GM19467 (cell line): ENCODE data around the gene POLR1F.
"Not testable (repeated sequence)": the region's sequence is repeated elsewhere in the genome, so short reads cannot be mapped to it uniquely, and the experiment has no call there.

ENCODE experiments used
- ATAC-seq: cut with Tn5 transposase; IDR thresholded peaks from one replicate; pipeline ENCODE4 v1.9.1; 2021; ENCODE audit warnings: mild to moderate bottlenecking, moderate library complexity; ENCODE audit not compliant: unreplicated experiment

The POLR1F gene

DNA sequence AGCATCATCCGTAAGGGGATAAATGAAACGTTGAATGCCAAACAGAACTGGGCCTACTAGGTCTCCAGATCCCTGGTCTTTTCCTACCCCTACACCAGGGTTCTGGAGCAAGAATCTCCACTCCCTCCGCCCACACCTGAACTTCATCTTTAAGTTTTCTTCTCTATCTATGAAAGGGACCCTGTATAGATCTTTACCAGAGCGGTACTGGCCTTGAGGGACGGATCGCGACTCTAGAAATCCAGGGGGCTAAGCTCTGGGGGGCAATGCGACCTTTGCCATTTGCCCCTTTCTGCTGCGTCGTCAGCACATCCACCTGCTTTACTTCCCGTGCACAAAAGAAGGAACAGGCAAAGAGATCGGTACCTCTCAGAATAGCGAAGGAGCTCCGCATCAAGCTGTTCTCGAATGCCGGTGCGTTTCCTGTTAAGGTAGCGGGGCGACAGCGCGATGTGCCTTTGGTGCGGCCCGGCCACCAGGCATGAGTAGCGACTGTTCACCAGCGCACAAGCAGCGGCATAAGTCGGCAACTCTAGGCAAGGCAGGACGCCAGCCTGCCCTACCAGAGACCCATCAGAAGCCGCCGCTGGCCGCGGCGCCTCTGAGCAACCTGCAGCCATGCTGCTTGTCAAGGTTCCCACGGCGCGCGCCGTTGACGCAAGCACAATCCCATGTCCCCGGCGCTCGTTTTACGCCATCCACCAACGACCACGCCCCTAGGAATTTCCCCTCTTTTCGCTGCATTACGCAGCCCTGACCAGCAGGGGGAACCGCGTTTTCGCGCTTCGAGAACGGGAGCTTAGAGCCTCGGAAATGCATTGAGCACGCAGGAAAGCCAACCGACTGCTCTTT lies at the start of gene POLR1F:
Gene POLR1F, minus strand, starts transcription at position 641 of the 852 bp plus-strand sequence. Its CDS starts 21 bp downstream, at position 620.
- peak; percentile 97 for ATAC-seq

GRCh38 chr7:19754521-19755116 lies 45.8 kb upstream of the POLR1F start:
- no peak for ATAC-seq

GRCh38 chr7:19752020-19752419 lies 43.2 kb upstream of the POLR1F start:
- no peak for ATAC-seq

DNA sequence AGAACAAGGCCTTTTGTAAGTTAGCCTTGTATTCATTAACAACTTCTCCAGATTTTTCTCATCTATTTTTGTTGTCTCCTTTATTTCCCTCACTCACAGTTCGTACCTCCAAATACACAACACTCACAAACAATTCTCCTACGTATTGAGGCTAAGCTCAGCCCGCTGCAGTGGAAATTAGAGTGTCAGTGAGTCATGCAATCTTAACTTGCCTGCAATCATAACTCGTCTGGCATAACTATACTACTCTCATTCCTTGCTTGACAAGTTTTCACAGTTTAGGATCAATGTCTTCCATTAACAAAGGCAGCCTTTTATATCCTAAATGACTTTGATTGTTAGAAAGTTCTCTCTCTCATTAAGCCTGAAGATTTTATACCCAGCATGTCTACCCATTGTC lies 40.8 kb upstream of the POLR1F start:
- ATAC-seq = no peak

GRCh38 chr7:19747740-19748339 lies 39.0 kb upstream of the POLR1F start:
- peak; percentile 39 for ATAC-seq

DNA sequence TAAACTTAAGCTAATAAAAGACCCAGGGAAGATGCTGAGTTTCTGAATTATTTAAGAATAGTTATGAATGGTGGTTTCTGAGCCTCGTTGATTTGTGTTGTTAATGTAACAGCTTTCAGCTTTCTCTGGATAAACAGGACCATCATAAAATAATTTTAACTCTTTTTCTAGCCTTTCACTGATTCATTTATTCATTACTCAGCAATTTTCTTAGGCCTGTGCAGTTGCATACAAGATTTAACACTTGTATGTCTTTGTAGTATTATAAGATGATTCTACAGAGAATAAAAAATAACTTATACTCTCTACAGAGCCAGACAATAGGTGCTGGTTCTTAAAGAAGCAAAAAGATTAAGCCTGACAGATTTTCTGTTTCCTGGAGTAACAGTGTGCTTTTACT lies 35.2 kb upstream of the POLR1F start:
- no peak for ATAC-seq

DNA sequence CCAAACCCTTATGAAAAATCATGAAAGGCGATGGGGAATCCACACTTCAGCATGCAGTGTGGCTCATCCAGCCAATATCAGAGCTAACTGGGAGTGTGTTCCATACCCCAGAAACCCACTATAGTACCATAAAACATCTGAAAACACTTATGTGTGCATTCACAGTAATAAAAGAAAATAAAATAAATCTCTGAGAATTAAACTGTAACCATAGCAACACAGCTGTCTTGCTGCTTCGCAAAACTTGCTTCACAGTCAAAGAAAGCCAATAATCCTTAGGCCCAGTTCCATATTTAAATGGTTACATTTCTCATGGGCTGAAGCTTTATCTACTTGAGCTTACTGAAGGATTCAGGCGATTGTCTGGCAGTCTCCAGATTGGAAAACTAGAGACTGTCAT lies 19.9 kb upstream of the POLR1F start:
- no peak for ATAC-seq

- ATAC-seq = no peak
Measured at GRCh38 chr7:19725770-19726169, 16.9 kb upstream of the POLR1F start.

- no peak for ATAC-seq
Measured at GRCh38 chr7:19715499-19715898, 6.7 kb upstream of the POLR1F start.

GRCh38 chr7:19713676-19714075 lies 4.8 kb upstream of the POLR1F start:
- ATAC-seq = no peak

DNA sequence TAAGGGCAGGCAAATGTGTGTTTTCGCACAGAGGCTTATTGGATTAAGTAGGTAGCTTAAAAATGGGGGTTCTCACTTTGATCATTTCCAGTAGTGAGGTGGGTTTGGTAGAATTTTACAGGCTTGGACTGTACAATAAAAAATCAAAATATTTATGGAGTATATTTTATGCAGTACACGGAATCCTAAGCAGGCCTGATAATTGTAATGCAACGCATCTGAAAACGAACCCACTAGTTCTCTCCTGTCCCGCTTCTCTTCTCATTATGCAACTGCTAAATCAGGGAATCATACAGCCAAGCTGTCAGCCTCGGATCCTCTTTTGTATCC lies 377 bp upstream of the POLR1F start:
- peak; percentile 0 for ATAC-seq

- ATAC-seq = no peak
Measured at GRCh38 chr7:19707240-19707639, 1.6 kb downstream of the POLR1F start.

- no peak for ATAC-seq
Measured at GRCh38 chr7:19705663-19706062, 3.2 kb downstream of the POLR1F start.

DNA sequence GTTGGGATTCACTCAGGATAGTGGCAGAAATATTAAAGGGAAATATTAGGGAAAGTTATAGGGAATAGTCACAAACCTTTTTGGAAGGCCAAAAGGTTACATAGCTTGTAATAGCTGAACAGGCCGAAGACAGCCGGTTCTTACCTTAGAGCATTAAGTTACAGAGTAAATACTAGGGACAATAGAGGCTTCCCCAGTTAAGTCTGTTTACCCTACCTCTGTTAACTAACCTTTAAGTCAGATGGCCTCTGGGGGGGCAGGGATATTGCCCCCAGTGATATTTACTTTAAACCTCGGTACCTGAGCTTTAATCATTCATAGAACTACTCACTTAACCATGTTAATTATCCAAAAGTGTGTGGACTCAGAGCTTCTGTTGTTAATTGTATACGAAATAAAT lies 7.4 kb downstream of the POLR1F start:
- no peak for ATAC-seq

DNA sequence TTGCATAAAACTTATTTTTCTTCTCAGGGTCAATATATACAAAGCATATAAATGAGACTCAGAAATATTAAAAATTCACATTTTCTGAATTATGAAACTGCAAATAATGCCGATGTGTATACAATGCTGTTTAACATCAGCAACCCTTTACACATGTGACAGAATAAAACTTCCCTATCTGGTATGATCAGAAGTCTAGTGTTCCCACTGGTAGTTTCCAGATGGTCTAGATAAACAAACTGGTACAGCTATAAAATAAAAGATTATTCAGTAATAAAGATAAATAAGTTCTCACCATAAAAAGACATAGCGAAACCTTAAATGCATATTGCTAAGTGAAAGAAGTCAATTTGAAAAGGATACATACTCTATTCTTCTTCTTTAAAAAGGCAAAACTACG lies 7.9 kb downstream of the POLR1F start:
- no peak for ATAC-seq

DNA sequence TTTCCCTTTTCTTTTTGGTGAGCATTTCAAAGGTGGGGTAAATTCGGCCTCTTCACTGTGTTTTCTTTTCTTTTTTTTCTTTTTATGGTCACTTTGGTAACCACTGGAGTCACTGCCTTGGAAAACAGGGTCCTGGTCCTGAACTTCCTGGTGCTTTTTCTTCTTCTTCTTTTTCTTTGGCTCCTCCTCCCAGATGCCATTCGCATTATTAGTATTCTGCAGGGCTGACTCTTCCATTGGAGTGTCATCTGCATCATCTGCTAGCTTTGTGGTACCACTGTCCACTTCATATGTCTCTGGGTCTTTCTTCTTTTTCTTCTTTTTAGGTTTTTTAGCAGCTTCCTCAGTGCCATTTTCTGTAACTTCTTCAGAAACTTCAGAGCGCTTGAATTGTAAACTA lies 10.5 kb downstream of the POLR1F start:
- no peak for ATAC-seq

DNA sequence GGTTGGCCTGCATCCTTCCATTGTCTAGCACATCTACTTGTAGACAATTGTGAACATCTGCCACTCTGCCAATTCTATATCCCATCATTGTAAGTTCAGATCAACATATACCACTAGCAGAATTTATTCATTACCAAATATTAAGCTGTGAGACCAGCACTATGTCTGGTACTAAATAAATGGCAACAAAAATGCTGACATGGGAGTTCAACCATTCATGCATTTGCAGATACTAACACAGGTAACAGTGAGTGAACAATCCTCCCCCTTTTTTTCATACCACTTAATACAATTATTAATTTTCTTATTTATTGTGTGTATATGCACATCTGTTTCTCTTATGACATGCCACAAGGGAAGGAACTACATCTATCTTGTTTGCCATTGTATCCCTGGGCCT lies 11.9 kb downstream of the POLR1F start:
- no peak for ATAC-seq

- ATAC-seq = no peak
Measured at GRCh38 chr7:19692111-19692828, 16.6 kb downstream of the POLR1F start.

- no peak for ATAC-seq
Measured at GRCh38 chr7:19690736-19691135, 18.1 kb downstream of the POLR1F start.

GRCh38 chr7:19689130-19689529 lies 19.7 kb downstream of the POLR1F start:
- not testable (repeated sequence) for ATAC-seq

- ATAC-seq = no peak
Measured at GRCh38 chr7:19681596-19681995, 27.2 kb downstream of the POLR1F start.

GRCh38 chr7:19677180-19677579 lies 31.7 kb downstream of the POLR1F start:
- ATAC-seq = peak; percentile 71
